ENCODE data around the gene ENOX1.

ENOX1 gene

GRCh38 chr13:43785650-43786471 lies 911 bp downstream of the ENOX1 start:
- peak; percentile 16 to 93 (median 82) for DNase-seq

- peak in 2 of 56 donors; percentile 36 to 63 for DNase-seq
Observed at GRCh38 chr13:43785261-43785649, 1.5 kb downstream of the ENOX1 start.

- DNase-seq, result no peak
Observed at GRCh38 chr13:43784496-43784895, 2.3 kb downstream of the ENOX1 start.

GRCh38 chr13:43783820-43784219 lies 3.0 kb downstream of the ENOX1 start:
- DNase-seq, result peak in 2 of 56 donors; percentile 9 to 19

- DNase-seq, result no peak
Observed at GRCh38 chr13:43782686-43783085, 4.1 kb downstream of the ENOX1 start.

GRCh38 chr13:43780666-43781065 lies 6.1 kb downstream of the ENOX1 start:
- DNase-seq, result no peak

GRCh38 chr13:43776501-43777079 lies 10.2 kb downstream of the ENOX1 start:
- no peak for DNase-seq

- no peak for DNase-seq
Observed at GRCh38 chr13:43776006-43776405, 10.8 kb downstream of the ENOX1 start.

GRCh38 chr13:43773602-43774001 lies 13.2 kb downstream of the ENOX1 start:
- no peak for DNase-seq

- no peak for DNase-seq
Observed at GRCh38 chr13:43770871-43771270, 15.9 kb downstream of the ENOX1 start.

- DNase-seq, result no peak
Observed at GRCh38 chr13:43769529-43769928, 17.2 kb downstream of the ENOX1 start.

GRCh38 chr13:43767341-43767931 lies 19.3 kb downstream of the ENOX1 start:
- peak in 25 of 56 donors; percentile 3 to 49 (median 15) for DNase-seq

GRCh38 chr13:43766725-43767124 lies 20.0 kb downstream of the ENOX1 start:
- peak in 2 of 56 donors; percentile 8 to 18 for DNase-seq

GRCh38 chr13:43764349-43764748 lies 22.4 kb downstream of the ENOX1 start:
- DNase-seq, result no peak

GRCh38 chr13:43763143-43763759 lies 23.5 kb downstream of the ENOX1 start:
- no peak for DNase-seq

GRCh38 chr13:43761616-43762315 lies 25.0 kb downstream of the ENOX1 start:
- no peak for DNase-seq

GRCh38 chr13:43760257-43760656 lies 26.5 kb downstream of the ENOX1 start:
- no peak for DNase-seq

GRCh38 chr13:43758834-43759233 lies 27.9 kb downstream of the ENOX1 start:
- no peak for DNase-seq

GRCh38 chr13:43757266-43757665 lies 29.5 kb downstream of the ENOX1 start:
- no peak for DNase-seq

GRCh38 chr13:43755844-43756243 lies 30.9 kb downstream of the ENOX1 start:
- no peak for DNase-seq

GRCh38 chr13:43751624-43752023 lies 35.1 kb downstream of the ENOX1 start:
- DNase-seq, result no peak

GRCh38 chr13:43749503-43749902 lies 37.3 kb downstream of the ENOX1 start:
- DNase-seq, result no peak

Data from amygdala (tissue), 56 donors.